Keratinocyte (primary cell): ENCODE results near the gene SLC25A21.

Experiments
- EZH2 ChIP-seq: IDR thresholded peaks from one replicate; pipeline ENCODE4 v1.6.1; 2012; ENCODE audit warnings: inconsistent platforms, mild to moderate bottlenecking, low read length, moderate library complexity
- TF ChIP-seq, protein P1 (sequence below), 3 experiments: IDR thresholded peaks in 1 of 3; conservative IDR thresholded peaks in 1 of 3; optimal IDR thresholded peaks in 1 of 3; 2 replicates in 2 of 3; 3 replicates in 1 of 3; pipeline versions ENCODE3 to v1.5.1; 2011; ENCODE audit warnings: low read length in 3 of 3, mild to moderate bottlenecking in 3 of 3, moderate library complexity in 2 of 3, control low read depth in 1 of 3, inconsistent platforms in 1 of 3; ENCODE audit not compliant: insufficient read depth in 2 of 3; ENCODE audit errors: extremely low read depth in 1 of 3

DNA sequence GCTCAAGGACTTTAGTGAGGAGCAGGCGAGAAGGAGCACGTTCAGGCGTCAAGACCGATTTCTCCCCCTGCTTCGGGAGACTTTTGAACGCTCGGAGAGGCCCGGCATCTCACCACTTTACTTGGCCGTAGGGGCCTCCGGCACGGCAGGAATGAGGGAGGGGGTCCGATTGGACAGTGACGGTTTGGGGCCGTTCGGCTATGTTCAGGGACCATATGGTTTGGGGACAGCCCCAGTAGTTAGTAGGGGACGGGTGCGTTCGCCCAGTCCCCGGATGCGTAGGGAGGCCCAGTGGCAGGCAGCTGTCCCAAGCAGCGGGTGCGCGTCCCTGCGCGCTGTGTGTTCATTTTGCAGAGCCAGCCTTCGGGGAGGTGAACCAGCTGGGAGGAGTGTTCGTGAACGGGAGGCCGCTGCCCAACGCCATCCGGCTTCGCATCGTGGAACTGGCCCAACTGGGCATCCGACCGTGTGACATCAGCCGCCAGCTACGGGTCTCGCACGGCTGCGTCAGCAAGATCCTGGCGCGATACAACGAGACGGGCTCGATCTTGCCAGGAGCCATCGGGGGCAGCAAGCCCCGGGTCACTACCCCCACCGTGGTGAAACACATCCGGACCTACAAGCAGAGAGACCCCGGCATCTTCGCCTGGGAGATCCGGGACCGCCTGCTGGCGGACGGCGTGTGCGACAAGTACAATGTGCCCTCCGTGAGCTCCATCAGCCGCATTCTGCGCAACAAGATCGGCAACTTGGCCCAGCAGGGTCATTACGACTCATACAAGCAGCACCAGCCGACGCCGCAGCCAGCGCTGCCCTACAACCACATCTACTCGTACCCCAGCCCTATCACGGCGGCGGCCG is 509.6 kb downstream of the SLC25A21 start:
- TF ChIP-seq, protein P1, sequence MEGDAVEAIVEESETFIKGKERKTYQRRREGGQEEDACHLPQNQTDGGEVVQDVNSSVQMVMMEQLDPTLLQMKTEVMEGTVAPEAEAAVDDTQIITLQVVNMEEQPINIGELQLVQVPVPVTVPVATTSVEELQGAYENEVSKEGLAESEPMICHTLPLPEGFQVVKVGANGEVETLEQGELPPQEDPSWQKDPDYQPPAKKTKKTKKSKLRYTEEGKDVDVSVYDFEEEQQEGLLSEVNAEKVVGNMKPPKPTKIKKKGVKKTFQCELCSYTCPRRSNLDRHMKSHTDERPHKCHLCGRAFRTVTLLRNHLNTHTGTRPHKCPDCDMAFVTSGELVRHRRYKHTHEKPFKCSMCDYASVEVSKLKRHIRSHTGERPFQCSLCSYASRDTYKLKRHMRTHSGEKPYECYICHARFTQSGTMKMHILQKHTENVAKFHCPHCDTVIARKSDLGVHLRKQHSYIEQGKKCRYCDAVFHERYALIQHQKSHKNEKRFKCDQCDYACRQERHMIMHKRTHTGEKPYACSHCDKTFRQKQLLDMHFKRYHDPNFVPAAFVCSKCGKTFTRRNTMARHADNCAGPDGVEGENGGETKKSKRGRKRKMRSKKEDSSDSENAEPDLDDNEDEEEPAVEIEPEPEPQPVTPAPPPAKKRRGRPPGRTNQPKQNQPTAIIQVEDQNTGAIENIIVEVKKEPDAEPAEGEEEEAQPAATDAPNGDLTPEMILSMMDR (optimal IDR thresholded peaks at IDR 0.05 in 1 of 3, IDR thresholded peaks at IDR 0.05 in 1 of 3, conservative IDR thresholded peaks at IDR 0.05 in 1 of 3; ENCODE audit: extremely low read depth in 1 of 3, insufficient read depth in 2 of 3, low read length in 3 of 3) = no peak
- TF ChIP-seq EZH2 = peak; percentile 58
